ENCODE results near the gene CACNA1S. TPM values are rescaled to one million over a fixed set of nuclear protein-coding genes. Genes with fewer than 3 reads are reported as not detected.

The CACNA1S gene
- polyA plus RNA-seq (ENCODE audit: insufficient read length in 3 of 3) = under 1 TPM; 0.39 to 0.50 (median 0.44) TPM
- long read RNA-seq, donor 1 = 0 reads
- long read RNA-seq, donor 2 = 0 reads
- long read RNA-seq, donor 3 = 0 reads
- long read RNA-seq, donor 4 = 0 reads
- long read RNA-seq, donor 5 = 0 reads
- long read RNA-seq, donor 6 = 0 reads
- long read RNA-seq, donor 7 = 0 reads
- long read RNA-seq, donor 8 = 0 reads
- long read RNA-seq, donor 9 = 0 reads
- long read RNA-seq, donor 10 = 0 reads
- long read RNA-seq, donor 11 = 0 reads
- long read RNA-seq, donor 12 = 0 reads
- long read RNA-seq, donor 13 = 0 reads
- long read RNA-seq, donor 14 = 0 reads
- long read RNA-seq, donor 15 = 0 reads
- long read RNA-seq, donor 16 = 0 reads

DNA sequence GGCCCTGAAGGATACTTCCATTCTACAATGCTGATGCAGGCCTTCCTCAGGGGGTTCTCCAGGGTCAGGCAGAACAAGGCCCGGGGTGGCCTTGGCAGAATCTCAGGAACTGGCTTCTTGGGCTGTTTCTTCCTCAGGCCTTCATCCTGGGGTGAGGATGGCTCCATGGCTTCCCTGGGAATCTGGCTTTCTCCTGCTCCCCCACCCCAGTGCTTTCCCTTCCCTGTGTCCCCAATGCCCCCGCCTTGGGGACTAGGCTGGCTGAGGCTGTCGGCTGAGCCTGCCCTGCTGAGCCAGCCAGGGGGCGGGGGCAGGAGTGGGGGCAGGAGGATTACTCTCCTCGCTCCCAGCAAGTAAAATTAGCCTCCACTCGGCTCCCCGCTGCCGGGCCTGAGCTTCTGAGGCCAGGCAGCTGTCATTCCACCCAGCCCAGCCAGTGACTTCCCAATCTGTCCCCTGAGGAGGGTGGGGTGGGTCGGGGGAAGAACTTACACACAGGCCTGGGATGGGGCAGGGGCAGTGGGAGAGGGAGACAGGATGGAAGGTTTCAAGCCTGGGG is at the start of gene CACNA1S:
TSS of gene CACNA1S (minus strand) at position 254 of the 559 bp plus-strand sequence. CDS start at position 167, 87 bp downstream.
- DNase-seq (ENCODE audit: extremely low read depth in 1 of 11, low read depth in 9 of 11, low spot score in 4 of 11) = no peak

DNA sequence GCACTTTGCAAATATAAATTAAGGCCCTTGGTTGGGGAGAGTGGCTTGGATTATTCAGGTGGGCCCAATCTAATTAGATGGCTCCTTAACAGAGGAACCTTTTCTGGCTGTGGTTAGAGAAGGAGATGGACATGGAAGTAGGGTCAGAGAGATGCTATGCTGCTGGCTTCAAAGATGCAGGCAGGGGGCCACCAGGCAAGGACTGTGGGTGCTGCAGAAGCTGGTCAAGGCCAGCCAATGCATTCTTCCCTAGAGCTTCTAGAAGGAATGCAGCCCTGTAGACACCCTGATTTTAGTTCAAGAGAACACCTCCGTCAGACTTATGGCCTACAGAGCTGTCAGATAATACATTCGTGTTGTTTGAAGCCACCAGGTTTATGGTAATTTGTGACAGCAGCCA is 45.7 kb upstream of the CACNA1S start:
- DNase-seq (ENCODE audit: extremely low read depth in 1 of 11, low read depth in 9 of 11, low spot score in 4 of 11) = no peak

DNA sequence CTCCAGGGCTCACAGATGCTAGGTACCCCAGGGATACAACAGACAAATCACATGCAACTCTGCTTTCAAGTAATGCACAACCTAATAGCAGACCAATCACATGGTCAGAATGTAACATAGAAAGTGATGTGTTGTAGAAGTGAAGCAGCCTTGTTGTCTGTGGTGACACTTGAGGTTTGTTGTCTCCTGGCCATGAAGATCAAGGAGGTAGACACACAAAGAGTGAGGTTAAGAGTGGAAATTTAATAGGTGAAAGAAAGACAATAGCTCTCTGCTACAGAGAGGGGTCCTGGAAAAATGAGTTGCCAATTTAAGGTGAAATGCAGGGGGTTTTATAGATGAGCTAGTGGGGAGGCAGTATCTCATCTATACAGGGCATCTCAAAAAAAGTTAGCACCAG is 44.6 kb upstream of the CACNA1S start:
- no peak for DNase-seq (ENCODE audit: extremely low read depth in 1 of 11, low read depth in 9 of 11, low spot score in 4 of 11)

DNA sequence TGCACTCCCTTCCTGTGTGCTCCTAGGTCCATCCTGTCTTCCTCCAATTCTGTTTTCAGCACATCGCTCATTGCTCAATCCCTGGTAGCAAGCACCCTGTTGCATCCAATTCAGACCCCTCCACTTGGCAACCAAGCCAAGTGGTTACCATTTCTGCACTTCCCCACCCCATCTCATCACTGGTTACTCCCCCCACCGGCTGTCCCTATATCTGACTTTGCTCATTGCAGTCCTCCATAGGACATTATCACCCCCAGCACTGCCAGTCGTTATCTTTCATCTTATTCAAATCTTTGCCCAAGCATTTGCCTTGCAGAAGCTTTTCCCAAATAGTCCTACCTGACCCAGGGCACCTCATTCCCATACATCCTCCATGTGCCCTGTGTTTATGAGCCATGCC is 44.1 kb upstream of the CACNA1S start:
- no peak for DNase-seq (ENCODE audit: extremely low read depth in 1 of 11, low read depth in 9 of 11, low spot score in 4 of 11)

DNA sequence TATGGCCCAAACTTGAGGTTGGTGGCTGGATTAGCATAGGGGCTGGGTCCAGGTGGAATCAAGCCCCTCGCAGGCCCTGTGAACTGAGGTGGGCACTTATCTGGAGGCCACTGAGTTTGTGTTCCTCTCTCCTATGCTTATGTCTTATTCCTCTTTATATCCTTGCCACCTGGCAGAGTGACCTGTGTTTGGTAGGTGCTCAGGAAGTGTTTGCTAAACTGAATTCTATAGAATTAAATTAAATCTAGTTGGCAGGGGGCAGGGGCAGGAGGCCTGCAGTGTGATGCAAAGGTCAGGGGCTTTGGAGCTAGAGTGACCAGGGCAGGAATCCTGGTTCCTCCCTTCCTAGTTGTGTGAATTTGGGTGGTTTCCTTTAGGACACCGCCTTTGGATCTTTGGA is 43.1 kb upstream of the CACNA1S start:
- DNase-seq (ENCODE audit: extremely low read depth in 1 of 11, low read depth in 9 of 11, low spot score in 4 of 11) = no peak

- peak; percentile 95 to 99 (median 98) for DNase-seq (ENCODE audit: extremely low read depth in 1 of 11, low read depth in 9 of 11, low spot score in 4 of 11)
These were observed 42.4 kb upstream of the CACNA1S start, which contains the start of gene TMEM9 for GRCh38 chr1:201154389-201155165. TSS of gene TMEM9 (minus strand) at chr1:201154474. CDS start at chr1:201153923, 551 bp downstream.

DNA sequence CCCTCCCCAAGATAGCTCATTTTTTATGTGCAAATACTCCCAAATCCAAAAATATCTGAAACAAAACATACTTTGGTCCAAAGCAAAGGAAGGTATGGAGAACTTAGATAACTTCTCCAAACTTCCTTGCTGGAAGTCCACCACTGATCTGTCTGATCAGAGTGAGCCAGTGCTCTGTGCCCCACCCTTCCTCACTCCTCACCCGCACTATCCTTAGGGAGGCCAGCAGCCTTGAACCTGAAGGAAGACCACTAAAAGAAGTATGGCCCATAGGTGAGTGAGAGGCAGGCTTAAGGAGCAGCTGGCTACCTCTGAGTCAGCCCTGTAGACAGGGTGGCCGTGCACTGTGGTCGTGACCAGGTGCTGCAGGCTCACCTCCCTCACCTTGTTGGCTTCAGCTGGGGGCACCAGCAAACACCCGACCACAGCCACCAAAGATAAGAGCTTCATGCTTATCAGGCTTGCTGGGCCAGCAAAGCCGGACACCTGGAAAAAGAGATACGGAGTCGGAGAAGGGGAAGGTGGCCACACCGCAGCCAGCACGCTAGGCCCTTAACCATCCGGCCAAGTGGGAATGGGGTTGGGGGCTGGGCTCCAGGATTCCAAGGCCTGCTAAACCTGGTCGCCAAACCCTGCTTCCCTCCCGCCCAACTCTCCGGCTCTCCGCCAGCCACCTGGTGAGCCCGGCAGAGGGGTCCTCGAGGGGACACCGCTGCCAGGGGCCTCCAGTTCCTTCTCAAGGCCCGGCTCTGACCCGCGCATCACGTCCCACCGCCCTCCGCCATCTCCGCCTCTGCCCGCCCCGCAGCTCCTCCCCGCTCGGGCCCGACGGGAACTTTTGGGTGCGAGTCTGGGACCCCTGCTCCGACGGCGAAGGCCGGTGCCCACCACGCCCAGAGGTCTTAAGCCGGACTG is 41.5 kb upstream of the CACNA1S start:
- DNase-seq (ENCODE audit: extremely low read depth in 1 of 11, low read depth in 9 of 11, low spot score in 4 of 11) = peak in 4 of 11 donors; percentile 15 to 51 (median 46)

- peak in 2 of 11 donors; percentile 12 to 42 for DNase-seq (ENCODE audit: extremely low read depth in 1 of 11, low read depth in 9 of 11, low spot score in 4 of 11)
These were observed 37.2 kb upstream of the CACNA1S start for GRCh38 chr1:201149400-201149799.

- no peak for DNase-seq (ENCODE audit: extremely low read depth in 1 of 11, low read depth in 9 of 11, low spot score in 4 of 11)
These were observed 35.3 kb upstream of the CACNA1S start for GRCh38 chr1:201147396-201148015.

- DNase-seq (ENCODE audit: extremely low read depth in 1 of 11, low read depth in 9 of 11, low spot score in 4 of 11) = no peak
These were observed 34.6 kb upstream of the CACNA1S start for GRCh38 chr1:201146626-201147390.

DNA sequence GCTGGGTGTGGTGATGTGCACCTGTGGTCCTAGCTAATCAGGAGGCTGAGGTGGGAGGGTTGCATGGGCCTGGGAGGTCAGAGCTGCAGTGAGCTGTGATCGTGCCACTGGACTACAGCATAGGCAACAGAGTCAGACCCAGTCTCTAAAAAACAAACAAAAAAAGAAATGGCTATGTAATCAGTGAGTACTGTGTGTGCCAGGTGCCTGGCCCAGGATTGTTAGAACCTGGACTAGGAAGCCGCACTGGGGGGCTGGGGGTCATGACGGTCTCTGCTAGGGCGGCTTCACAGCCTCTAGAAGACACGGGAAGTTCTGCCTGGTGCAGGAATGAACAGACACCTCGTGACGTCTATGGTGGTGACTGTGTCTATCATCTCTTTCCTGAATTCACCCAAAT is 33.6 kb upstream of the CACNA1S start:
- DNase-seq (ENCODE audit: extremely low read depth in 1 of 11, low read depth in 9 of 11, low spot score in 4 of 11) = no peak

DNA sequence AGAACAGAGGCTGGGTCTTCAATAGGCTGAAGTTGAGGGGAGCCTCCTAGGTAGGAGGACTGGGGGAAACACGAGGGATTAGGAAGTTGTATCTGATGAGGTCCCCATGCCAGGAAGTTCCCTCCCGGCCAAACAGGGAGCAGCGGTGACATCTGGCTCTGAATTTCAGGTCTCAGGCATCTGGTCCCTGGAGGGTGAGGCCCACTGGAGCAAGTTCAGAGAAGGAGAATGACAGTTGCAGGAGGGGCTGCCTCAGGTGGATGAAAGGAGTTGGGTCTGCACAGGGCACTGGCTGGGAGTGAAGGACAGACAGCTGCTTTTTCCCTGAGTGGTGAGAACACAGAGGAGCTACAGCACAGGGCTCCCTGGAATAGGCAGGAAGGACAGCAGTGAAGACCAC is 32.9 kb upstream of the CACNA1S start:
- DNase-seq (ENCODE audit: extremely low read depth in 1 of 11, low read depth in 9 of 11, low spot score in 4 of 11) = no peak

DNA sequence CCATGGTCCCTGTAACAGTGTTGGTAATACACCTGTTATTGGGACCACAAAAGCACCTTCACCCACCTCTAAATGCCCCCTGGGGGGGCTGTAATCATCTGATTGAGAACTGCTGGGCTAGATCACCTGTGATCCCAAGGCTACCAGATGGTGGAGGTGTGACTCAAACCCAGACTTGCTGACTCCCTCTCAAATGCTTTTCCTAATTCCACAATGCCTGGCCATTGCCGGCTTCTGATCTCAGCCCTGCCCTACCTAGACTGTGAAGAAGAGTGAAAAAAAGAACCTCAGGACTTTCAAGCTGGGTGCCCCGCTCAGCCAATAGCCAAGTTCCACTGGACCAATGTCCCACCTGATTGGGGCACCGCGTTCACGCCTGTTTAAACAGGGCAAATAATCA is 32.5 kb upstream of the CACNA1S start:
- no peak for DNase-seq (ENCODE audit: extremely low read depth in 1 of 11, low read depth in 9 of 11, low spot score in 4 of 11)

DNA sequence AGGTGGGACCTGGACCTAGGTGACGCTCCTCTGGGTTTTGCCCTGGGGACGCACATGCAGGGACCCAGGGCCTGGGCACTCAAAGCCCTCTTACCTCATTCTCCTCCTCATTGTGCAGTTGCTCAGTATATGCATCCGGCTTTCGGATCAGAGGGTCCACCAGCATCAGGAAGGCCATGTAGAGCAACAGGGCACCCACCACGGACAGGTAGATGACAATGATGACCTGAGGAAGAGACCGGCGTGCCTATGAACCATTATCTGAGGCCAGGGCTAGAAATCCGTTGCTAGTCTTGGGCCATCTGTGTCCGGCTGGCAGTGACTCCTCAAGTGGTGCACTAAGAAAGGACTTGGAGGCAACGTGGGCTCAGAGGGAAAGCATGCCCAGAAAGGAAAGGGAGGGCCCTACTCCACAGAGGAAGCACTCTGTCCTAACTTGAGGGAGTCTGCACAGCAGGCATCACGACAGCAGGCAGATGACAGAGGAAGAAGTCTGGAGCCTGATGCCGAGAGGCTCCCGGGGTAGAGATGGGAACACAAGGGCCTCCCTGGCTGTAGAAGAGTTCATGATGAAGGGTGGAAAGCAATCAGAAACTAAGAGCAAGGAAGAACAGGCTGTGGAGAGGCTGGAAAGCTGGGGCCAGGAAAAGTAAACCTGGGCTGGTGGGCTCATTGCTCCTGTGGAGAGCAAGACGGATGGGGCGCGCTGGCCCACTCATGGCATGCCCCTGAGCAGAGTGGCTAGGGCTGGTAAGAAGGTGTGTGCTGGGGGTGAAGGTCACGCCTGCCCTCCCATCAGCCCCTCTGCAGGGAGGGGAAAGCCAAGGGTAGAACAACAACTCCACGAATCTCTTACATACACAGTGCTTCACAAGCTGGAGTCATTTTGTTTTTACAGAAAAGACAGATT is 31.8 kb upstream of the CACNA1S start:
- DNase-seq (ENCODE audit: extremely low read depth in 1 of 11, low read depth in 9 of 11, low spot score in 4 of 11) = no peak

DNA sequence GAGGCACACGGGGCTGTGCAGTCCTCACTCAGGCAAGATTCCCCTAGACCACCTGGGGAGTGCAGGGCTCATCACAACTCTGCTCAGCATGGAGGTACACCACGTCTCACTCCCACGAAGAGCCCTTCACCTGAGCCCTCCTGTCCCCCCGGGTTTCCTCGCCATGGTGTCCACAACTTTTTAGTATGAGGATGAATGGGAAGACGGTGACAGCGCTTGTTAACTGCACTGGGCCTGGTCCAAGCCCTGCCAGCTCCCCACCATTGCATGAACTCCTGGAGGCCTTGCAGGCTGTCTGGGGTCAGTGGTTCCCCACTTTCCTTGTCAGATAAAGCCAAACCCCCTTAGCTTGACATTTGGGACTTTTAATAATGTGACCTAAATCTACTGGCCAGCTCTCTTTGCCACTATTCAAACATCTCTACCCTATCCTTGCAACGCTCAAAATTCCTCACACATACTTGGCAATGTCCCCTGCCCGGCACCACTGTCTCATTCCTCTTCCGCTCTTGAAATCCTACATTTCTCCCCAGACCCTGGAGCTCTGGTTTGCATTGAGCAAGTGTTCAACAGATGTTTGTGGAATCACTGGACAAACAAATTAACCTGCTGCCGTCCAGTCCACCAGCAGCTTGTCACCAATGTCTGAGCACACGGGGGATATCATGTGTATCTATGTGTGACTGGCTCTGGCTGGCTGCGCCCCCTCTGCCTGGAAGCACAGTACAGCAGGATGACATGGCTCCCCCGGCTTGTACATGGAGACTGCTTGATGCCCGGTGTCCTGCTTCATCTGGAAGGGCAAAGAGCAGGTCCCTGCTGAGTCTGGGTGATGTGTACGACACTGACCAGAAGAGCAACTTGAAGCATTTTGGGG is 30.9 kb upstream of the CACNA1S start:
- no peak for DNase-seq (ENCODE audit: extremely low read depth in 1 of 11, low read depth in 9 of 11, low spot score in 4 of 11)
